Lower leg skin (tissue), 3 donors: Measurements from ENCODE around the gene NDUFA6.

Experiments
- CTCF ChIP-seq, 3 donors: fragments of 450-650 bp; IDR thresholded peaks; one replicate each; pipeline ENCODE4 v1.5.1; 2016; ENCODE audit warnings: antibody characterized with exemption in 3 of 3, mild to moderate bottlenecking in 3 of 3, moderate library complexity in 2 of 3
- POLR2A ChIP-seq, 2 donors: fragments of 450-650 bp; IDR thresholded peaks; one replicate each; pipeline ENCODE4 v1.6.1; 2016 to 2017; ENCODE audit warnings: antibody characterized with exemption in 2 of 2, mild to moderate bottlenecking in 1 of 2, moderate library complexity in 1 of 2

GRCh38 chr22:42127606-42128005 lies 37.0 kb upstream of the NDUFA6 start:
- TF ChIP-seq CTCF (IDR thresholded peaks at IDR 0.05) (no peak), POLR2A (IDR thresholded peaks at IDR 0.05) (no peak)
